ENCODE results near the gene OLA1.

DNA sequence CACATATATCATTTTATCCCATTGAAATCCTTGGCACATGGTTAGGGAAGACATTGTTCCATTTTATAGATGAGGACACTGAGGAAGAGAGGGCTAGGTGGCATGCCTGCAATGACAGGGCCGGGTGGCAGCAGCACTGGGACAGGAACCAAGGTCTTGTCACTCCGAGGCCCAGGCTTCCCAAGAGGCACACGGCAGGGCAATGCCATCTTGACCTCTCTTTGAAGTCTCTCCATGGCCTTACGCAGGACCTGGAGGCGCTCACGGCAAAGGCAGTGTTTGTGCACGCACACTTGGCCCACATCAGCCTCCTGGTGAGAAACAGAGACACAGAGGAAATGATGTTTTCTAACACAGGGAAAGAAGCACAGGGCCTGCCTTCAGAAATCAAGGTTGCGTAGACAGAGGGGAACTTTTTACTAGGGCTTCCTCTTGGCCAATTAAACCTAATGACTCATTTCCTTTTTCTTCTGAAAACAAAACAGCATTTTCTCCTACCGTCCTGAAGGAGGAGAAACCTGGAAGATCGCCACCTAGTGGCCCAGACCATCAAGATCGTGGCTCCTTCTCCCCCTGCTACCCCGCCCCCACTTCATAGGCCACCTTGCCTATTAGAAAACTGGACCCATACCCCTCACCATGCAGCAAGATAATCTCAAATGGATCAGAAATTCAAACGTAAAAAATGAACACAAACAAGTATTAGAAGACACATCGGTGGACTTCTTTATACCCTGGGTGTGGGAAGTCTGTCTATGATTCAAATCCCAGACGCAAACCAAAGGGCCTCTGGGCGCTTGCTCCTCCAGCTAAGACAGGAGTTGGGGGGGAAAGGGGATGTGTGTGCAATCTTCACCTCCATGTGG lies 208.5 kb downstream of the OLA1 start:
- TF ChIP-seq CTCF (IDR thresholded peaks at IDR 0.05; ENCODE audit: insufficient read depth, low read length), result peak; percentile 36
- no peak; the same call in 1 of the 2 replicates for TF ChIP-seq POLR2AphosphoS5 (IDR thresholded peaks at IDR 0.05; ENCODE audit: low read depth)
- TF ChIP-seq, protein P1, sequence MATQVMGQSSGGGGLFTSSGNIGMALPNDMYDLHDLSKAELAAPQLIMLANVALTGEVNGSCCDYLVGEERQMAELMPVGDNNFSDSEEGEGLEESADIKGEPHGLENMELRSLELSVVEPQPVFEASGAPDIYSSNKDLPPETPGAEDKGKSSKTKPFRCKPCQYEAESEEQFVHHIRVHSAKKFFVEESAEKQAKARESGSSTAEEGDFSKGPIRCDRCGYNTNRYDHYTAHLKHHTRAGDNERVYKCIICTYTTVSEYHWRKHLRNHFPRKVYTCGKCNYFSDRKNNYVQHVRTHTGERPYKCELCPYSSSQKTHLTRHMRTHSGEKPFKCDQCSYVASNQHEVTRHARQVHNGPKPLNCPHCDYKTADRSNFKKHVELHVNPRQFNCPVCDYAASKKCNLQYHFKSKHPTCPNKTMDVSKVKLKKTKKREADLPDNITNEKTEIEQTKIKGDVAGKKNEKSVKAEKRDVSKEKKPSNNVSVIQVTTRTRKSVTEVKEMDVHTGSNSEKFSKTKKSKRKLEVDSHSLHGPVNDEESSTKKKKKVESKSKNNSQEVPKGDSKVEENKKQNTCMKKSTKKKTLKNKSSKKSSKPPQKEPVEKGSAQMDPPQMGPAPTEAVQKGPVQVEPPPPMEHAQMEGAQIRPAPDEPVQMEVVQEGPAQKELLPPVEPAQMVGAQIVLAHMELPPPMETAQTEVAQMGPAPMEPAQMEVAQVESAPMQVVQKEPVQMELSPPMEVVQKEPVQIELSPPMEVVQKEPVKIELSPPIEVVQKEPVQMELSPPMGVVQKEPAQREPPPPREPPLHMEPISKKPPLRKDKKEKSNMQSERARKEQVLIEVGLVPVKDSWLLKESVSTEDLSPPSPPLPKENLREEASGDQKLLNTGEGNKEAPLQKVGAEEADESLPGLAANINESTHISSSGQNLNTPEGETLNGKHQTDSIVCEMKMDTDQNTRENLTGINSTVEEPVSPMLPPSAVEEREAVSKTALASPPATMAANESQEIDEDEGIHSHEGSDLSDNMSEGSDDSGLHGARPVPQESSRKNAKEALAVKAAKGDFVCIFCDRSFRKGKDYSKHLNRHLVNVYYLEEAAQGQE (IDR thresholded peaks at IDR 0.05; ENCODE audit: insufficient replicate concordance, low read depth), result no peak
- 0 out of 2 replicates have a peak, but pooled peaks have one; percentile 58 for TF ChIP-seq GABPA (IDR thresholded peaks at IDR 0.05; ENCODE audit: low read depth)
- peak; percentile 88 for TF ChIP-seq SPI1 (IDR thresholded peaks at IDR 0.05; ENCODE audit: borderline replicate concordance, low read depth)
